Measurements from ENCODE around the gene DNAJC1. TPM values are rescaled to one million over a fixed set of nuclear protein-coding genes. Genes with fewer than 3 reads are reported as not detected.

The DNAJC1 gene
- total RNA-seq, 4 donors from 2014 or later = 22.8 to 101 (median 49.4) TPM

DNA sequence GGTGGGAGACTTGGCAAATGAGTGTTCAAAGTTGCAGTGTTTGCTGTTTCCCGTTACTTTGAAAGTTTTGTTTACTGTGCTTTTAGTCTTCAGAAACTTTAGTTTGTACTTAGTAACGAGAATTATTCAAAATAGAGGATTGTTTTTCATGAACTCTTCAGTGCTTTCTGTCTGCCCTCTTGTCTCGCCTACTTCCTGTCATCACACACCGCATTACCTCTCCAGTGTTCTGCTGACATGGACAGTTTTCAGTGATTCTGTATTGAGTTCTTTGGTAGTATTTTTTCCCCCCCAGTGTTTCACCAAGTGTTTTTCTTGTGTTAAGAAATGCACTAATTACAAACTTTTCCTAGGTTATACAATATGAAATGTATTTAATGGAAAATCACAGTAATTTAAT is 262.5 kb downstream of the DNAJC1 start:
- intact Hi-C loops (cut with DNase I; ENCODE audit: low total_unique reads) = no loop called here
- no peak for DNase-seq (ENCODE audit: low spot score in 2 of 2)
- TF ChIP-seq, protein P1, sequence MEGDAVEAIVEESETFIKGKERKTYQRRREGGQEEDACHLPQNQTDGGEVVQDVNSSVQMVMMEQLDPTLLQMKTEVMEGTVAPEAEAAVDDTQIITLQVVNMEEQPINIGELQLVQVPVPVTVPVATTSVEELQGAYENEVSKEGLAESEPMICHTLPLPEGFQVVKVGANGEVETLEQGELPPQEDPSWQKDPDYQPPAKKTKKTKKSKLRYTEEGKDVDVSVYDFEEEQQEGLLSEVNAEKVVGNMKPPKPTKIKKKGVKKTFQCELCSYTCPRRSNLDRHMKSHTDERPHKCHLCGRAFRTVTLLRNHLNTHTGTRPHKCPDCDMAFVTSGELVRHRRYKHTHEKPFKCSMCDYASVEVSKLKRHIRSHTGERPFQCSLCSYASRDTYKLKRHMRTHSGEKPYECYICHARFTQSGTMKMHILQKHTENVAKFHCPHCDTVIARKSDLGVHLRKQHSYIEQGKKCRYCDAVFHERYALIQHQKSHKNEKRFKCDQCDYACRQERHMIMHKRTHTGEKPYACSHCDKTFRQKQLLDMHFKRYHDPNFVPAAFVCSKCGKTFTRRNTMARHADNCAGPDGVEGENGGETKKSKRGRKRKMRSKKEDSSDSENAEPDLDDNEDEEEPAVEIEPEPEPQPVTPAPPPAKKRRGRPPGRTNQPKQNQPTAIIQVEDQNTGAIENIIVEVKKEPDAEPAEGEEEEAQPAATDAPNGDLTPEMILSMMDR (IDR thresholded peaks at IDR 0.05) = no peak
- no peak overlapping the region for H3K4me3 ChIP-seq (ENCODE audit: low read depth, poor library complexity, severe bottlenecking)
- 83 to 86% methylated on average over 4 of the region's 4 CpGs for WGBS, 2 donors

DNA sequence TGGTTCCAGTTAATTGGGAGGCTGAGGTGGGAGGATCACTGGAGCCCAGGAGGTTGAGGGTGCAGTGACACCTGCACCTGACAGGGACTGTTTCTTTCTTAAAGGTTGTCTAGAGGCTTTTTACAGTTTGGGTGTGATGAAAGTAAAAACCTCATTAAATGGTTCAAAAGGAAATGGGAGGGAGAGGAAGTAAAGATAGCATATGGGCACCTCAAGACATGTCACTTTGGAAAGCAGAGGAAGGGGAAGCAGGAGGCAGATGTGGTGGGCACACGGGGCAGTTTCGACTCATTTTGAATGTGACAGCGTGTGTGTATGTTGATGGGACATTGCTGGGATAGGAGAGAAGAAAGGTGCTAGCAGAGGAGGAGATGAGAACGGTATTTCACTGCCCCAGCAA is 266.4 kb downstream of the DNAJC1 start:
- no peak overlapping the region for H3K4me3 ChIP-seq (ENCODE audit: low read depth, poor library complexity, severe bottlenecking)
- WGBS, 2 donors = 82 to 94% methylated on average over 4 of the region's 4 CpGs
- intact Hi-C loops (cut with DNase I; ENCODE audit: low total_unique reads) = no loop called here
- DNase-seq (ENCODE audit: low spot score in 2 of 2) = no peak
- TF ChIP-seq, protein P1 (IDR thresholded peaks at IDR 0.05) = no peak
- no peak for TF ChIP-seq POLR2A (IDR thresholded peaks at IDR 0.05)

DNA sequence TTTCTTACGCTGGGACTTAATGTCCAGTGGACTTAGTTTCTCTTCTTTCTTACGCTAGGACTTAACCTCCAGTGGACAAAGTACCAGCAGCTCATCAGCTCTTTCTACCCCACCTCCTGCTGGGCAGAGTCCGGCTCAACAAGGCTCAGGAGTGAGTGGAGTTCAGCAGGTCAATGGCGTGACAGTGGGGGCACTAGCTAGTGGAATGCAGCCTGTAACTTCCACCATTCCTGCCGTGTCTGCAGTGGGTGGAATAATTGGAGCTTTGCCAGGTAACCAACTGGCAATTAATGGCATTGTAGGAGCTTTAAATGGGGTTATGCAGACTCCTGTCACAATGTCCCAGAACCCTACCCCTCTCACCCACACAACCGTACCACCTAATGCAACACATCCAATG is 269.8 kb downstream of the DNAJC1 start:
- 83% methylated on average over 6 of the region's 6 CpGs for WGBS, 2 donors

DNA sequence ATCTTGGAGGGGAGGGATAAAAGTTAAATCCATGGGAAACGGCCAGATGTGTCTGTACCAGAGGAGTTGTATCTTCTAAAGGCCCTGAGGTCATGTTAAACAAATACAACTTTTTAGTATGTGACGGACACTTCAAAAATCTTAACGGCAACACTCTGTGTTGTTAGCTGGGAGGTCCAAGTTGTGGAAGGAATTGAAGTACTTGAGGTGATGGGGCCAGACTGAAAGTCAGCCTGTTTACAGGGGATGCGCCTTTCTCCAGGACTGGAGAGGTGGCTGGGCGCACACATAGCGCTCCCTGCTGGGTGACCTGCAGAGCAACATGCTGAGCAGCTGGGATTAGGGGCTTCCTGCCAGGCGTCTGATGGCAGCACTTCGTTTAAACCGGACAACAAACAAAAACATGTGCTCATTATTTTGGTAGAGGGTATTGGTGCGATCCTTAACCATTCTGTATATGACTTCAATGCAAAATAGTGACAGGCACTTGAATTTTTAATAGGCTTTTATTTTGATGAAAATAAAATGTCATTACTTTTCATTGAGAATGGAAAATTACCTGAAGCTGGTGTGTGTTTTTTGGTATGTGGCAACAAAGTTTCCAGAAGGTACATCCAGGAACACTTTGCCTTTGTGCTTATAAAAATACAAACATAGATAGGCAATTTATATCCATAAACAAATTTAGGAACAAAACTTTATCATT is 271.3 kb downstream of the DNAJC1 start:
- intact Hi-C loops (cut with DNase I; ENCODE audit: low total_unique reads) = no loop called here
- peak in 1 of 2 donors; percentile 87 for DNase-seq (ENCODE audit: low spot score in 2 of 2)
- WGBS, 2 donors = 55 to 58% methylated on average over 10 of the region's 10 CpGs

More for the DNA sequence above, 269.8 kb downstream of the DNAJC1 start:
- intact Hi-C loops (cut with DNase I; ENCODE audit: low total_unique reads) = no loop called here
- TF ChIP-seq POLR2A (IDR thresholded peaks at IDR 0.05) = no peak
- TF ChIP-seq, protein P1 (IDR thresholded peaks at IDR 0.05) = no peak
- no peak for DNase-seq (ENCODE audit: low spot score in 2 of 2)
- H3K4me3 ChIP-seq (ENCODE audit: low read depth, poor library complexity, severe bottlenecking) = no peak overlapping the region

DNA sequence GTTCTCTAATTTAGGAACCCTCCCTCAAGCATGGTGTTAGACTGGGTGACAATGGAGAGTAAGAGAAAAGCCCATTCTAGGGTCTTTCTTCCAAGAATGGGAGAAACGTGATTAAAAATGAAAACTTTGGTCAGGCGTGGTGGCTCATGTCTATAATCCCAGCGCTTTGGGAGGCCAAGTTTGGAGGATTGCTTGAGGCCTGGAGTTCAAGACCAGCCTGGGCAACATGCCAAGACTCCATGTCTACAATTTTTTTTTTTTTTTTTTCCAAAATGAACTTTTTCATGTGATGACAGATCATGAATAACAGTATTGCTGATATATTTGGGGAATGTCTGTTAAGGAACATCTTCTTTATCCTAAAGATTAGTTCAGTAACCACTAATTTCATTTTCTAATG is 274.9 kb downstream of the DNAJC1 start:
- no peak for TF ChIP-seq POLR2A (IDR thresholded peaks at IDR 0.05)
- TF ChIP-seq, protein P1 (IDR thresholded peaks at IDR 0.05) = no peak
- no peak overlapping the region for H3K4me3 ChIP-seq (ENCODE audit: low read depth, poor library complexity, severe bottlenecking)
- no peak for DNase-seq (ENCODE audit: low spot score in 2 of 2)
- 72 to 77% methylated on average over 3 of the region's 3 CpGs for WGBS, 2 donors
- intact Hi-C loops (cut with DNase I; ENCODE audit: low total_unique reads) = no loop called here

More for the DNA sequence above, 271.3 kb downstream of the DNAJC1 start:
- no peak overlapping the region for H3K4me3 ChIP-seq (ENCODE audit: low read depth, poor library complexity, severe bottlenecking)
- TF ChIP-seq POLR2A (IDR thresholded peaks at IDR 0.05) = no peak
- TF ChIP-seq, protein P1 (IDR thresholded peaks at IDR 0.05) = no peak

All from lower leg skin (tissue), 4 donors.